NCI-H2196 treated with DMSO at 0.1 percent for 48 hours (cell line): Measurements from ENCODE around the gene DOCK9.

ENCODE experiments used
- DNase-seq: peaks from one replicate; lab custom pipeline; 2025; ENCODE audit not compliant: unreplicated experiment; lab: John Stamatoyannopoulos, UW

DOCK9 gene

DNA sequence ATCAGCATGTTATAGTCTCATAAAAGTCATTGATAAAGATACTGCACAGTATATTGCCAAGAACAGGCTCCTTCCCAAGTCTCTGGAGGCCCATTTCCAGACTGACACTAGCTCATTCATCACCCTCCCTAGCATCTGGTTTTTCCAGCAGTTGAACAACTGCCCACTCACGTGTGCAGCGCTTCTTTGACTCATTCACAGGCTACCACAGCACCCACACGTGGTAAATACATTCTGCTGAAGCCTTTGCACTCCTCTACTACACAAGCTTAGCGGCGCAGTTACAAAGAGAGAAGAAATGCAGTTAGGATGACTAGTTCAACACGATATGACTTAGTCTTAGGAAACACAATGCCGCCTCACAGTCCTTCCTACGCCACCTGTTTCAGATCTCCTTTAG, 87.7 kb downstream of the DOCK9 start:
- DNase-seq = no peak

DNA sequence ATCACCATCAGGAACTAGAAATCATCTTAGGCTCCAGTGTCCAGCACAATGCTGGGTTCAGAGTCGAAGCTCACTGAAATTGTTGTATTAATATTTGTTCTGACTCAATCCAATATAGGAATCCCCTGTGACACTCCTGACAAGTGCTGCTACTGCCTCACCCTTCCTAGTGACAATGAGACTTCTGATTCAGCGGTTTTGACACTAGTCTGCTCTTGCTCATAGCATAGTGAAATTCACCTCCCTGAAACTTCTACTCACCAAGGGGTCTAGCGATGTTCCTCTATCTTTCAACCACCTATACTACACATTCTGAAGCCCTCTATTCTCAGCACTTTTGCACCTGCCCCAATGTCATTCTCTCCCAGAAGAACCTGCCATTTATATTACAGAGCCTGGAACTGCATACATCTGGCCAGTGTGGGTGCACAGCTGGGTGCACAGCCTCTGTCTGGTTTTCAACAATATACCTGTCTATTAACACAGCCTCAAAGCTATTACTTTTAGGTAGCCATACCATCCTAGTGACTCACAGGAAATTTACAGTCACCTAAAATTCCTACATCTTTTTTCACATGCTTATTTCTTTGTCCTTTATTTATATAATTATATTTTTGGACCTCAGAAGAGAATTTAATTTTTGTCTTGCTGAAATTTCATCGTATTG, 88.3 kb downstream of the DOCK9 start:
- DNase-seq = no peak

DNA sequence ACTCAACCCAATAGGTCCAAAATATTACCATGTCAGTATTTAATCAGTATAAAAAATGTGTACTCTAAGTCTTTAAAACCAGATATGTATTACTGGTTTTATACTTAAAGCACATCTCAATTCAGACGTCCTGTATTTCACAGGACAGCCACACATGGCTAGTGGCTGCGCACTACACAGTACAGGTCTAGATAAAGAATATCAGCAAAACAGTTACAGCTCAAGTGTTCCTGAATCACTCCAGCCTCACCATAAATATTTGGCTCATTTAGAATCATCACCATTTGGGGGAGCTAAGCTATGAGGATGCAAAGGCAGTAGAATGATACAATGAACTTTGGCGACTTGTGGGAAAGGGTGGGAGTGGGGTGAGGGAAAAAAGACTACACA, 89.0 kb downstream of the DOCK9 start:
- no peak for DNase-seq

DNA sequence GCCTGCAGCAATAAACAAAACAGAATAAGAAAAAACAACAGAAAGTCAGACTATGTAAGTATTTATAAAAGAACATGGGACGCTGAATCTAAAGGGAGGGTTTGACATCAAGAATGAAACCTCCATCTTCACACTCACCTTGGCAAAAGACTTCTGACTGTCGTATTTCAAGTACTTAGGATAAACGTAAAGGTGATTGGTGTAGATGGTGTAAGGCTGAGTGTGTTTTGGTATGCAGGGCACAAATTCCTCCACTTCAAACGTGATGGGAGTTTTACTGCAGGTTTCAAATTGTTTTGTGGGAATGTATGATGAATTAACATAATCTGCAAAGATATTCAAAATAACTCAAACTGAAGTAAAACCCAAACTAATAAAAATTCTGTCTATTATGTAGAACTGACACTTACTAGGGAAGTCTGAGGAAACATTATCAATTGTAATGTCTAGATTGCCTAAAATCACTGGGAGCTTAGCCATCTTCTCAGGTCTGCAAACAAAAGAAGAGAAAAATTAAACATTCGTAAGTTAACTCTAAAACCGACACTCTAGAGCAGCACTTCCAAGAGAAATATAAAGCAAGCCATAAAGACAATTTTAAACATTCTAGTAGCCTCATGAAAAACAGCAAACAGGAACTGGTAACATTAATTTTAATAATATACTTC, 89.5 kb downstream of the DOCK9 start:
- DNase-seq = no peak

DNA sequence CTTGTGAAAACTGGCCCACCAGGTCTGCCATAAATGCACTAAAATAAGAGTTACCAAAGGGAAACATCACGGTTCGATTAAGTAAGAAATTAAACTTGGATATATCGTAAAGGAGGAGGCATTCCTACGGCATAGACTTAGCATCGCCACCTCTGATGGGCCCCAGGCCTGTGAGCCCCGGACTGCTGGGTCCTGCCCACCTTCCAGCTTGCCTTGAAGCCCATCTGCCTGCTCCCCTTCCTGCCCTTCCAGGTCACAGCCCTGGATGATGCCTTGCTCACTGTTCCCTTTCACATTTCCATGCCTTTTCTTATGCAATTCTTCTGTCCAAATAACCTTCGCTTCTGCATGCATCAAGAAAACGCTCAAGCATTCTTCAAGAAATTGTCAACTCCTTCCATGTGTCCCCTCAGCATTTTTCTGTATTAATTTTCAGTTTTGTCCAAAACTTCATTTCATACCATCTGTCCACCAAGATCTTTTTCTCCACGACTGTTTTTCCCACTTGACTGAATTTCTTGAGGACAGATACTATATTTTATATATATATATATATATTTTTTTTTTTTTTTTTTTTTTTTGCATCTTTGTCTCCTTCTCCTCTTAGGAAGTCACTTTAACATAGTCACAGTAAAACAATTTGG, 91.2 kb downstream of the DOCK9 start:
- DNase-seq = no peak

DNA sequence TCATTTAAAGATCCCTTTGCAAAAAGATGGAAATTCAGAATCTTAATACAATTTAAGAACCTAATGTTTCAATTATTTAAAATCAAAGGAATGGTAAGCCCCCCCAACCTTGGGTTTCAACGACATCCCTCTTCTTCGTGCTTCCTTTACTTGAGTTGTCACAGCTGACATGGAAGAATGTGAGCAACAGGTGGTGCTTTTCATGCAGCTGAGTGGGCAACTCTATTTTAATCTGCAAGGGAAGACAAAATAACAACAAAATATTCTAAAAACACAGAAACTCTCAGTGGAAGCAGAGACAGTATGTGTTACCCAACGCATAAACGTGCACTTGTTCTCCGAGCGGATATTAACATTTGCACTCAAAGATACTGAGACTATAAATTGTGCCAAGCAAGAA, 92.3 kb downstream of the DOCK9 start:
- DNase-seq = no peak

DNA sequence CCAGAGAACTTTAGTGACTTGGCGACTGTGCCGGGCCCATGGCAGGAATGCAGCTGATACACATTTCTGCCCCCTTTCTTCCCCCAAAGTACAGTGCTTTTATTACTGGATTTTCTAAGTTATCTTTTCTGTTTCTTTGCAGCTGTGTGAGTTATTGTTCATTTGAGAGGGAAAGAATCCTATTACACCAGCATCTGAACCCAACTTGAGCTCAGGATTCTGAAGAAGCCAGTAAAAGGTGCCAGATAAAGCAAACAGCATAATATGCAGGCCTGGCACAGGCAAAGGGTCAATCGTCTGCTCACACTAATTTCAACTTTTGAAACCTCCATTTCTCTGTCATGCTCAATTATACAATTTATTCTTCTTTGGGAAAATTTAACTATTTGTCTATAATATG, 93.9 kb downstream of the DOCK9 start:
- DNase-seq = no peak

DNA sequence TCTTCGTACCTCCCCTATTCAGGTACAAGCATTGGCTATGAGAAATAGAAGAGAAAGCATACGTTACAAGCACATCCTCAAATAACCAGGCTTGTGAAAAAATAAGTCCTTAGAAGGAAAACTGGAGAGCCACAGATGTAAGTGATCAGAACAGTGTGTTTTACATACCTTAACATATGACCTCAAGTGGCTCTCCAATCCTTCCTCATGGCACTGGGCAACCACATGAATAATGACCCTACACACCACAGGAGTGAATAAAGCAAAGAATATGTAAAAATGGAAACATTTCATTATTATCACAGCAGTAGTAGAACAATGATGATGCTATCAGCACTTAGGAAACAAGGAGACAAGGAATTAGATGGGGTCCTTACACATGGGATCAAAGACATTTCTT, 96.5 kb downstream of the DOCK9 start:
- no peak for DNase-seq

DNA sequence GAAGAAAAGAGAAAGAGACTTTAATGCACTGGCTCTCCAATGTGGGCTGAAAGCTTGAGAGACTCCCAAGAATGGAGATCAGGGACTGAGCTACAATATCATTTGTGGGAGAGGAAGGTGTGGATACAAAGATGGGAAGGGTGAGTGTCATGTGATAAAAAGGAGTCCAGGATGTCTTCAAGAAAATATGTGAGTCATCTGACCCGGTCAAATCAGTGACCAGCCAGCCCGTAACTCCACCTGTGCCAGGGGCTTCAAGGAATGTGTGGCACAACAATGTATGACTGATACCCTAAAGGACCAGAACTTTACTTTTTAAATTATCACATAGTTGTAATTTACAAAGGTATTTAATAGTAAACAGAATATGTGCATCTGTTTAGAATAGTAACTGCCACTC, 97.2 kb downstream of the DOCK9 start:
- DNase-seq = no peak

DNA sequence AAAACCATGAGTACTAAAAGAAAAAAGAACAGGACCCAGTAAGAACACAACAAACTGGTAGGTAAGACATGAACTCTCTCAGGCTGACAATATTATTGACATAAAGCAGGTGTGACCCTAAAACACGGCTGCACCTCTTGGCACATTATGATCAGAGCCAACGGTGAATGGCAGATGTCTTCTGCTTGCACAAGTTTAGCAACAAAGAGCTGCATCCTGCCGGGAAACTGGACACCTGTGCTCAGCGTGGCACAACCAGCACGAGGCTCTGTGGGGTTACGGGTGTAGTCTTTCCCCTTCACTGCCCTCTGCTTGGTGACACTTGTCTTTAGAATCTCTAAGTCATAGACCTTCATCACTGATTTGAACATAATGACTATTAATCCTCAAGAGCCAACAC, 97.9 kb downstream of the DOCK9 start:
- no peak for DNase-seq

DNA sequence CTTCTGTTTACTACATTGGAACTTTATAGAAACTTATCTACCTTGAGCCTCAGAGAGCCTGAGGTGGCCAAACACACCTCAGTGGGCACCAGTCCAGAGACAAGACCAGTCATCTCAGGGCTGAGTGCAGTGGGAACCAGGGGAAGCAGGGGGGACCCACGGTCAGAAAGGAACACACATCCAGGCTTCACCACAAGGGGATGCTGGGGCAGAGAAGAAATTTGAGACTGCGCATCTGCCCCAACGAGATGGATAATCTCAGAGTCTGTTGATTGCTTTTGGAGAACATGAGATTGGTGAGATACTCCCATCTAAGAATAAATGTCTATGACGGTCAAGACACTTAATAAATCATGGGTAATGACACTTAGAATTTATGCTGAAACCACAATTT, 98.7 kb downstream of the DOCK9 start:
- no peak for DNase-seq

DNA sequence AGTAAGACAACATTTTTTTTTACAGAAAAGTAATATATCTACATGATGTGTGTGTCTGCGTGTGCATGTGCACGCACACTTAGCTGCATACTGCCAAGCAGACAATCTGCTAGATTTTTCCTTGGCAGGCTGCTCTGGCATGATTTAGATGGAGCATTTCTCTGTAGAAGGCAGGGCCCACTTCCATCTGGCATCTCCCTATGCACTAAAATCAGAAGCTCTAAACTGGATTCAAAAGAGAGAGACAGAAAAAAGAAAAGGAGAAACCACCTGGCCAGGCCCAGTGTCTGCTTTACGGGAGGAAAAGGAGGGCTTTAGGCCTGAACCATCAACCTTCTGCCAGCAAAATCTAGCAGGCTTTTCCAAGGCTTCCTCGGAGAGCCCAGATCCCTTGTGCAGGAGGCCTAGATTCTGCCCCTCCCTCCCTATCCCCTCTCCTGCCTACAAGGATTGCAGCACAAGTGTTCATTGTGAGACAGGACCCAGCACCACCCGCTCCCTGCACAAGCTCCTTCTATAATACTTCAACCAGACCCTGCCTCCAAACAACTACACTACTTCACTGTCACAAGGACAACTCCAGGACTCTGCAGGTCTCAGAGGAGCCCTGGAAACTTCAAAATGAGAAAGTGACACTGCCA, 99.3 kb downstream of the DOCK9 start:
- no peak for DNase-seq

DNA sequence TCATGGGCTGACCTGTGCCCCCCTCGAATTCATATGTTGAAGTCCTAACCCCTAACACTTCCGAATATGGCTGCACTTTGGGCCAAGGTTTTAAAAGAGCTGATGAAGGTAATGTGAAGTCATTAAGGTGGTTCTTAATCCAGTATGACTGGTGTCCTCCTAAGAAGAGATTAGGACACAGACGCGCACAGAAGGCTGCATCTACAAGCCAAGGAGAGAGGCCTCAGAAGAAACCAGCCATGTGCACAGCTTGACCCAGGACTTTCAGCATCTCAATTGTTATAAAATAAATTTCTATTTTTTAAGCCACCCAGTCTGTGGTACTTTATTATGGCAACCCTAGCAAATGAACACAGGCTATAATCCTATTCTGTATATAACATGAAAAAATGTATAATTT, 99.9 kb downstream of the DOCK9 start:
- no peak for DNase-seq

DNA sequence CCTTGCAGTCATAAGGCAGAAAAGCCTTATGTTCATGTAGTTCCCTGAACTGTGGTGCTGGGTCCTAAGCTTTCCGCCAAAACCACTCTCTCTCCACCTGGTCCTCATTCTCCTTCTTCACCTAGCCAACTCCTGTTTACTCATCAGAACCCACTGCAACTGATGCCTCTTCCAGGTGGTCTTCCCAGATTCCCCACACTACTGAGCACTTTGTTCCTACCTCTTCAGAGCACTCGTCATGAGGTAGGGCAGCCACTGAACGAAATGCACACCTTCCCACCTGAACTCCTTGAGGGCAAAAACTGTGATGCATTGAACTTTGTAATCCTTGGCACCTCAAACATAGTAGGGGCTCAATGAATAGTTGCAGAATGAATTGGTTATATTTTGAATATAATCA, 100.4 kb downstream of the DOCK9 start:
- no peak for DNase-seq

DNA sequence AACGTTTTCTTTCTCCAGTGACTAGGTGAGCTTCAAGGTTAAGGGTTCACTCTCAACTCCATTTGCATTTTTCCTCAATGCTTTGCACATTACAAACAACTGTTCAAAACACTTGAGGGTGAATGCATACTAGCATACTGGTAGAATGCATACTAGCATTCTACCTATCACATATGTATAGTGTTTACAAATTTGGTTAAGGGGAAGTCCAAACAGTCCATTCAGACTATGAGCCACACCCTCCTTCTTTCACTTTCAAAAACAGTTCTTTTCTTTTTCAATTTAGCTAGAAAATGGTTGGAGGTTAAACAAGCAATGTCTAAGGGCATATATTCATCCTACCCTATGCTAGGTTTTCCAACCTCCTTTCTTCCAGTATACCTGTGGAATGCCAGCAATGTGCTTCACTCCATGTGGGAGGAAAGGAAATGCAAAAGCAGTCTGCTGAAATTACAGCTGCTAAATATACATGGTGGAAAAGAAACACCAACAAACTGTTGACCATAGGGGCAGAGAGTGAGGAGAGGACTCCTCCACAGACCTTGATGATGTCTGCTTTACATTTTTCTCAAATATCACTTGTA, 102.6 kb downstream of the DOCK9 start:
- no peak for DNase-seq

DNA sequence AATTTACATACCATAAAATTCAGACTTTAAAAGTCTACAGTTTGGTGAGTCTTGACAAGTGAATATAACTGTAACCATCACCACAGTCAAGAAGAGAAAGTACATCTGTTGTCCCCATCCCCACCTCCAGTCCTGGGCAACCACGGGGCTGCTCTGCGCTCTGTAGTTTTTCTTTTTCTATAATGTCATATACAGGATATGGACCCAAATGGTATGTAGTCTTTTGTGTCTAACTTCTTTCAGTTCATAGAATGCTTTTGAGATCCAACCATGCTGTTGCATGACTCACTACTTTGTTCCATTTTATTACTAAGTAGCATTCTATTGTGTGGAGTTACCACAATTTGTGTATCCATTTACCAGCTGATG, 103.9 kb downstream of the DOCK9 start:
- DNase-seq = no peak

DNA sequence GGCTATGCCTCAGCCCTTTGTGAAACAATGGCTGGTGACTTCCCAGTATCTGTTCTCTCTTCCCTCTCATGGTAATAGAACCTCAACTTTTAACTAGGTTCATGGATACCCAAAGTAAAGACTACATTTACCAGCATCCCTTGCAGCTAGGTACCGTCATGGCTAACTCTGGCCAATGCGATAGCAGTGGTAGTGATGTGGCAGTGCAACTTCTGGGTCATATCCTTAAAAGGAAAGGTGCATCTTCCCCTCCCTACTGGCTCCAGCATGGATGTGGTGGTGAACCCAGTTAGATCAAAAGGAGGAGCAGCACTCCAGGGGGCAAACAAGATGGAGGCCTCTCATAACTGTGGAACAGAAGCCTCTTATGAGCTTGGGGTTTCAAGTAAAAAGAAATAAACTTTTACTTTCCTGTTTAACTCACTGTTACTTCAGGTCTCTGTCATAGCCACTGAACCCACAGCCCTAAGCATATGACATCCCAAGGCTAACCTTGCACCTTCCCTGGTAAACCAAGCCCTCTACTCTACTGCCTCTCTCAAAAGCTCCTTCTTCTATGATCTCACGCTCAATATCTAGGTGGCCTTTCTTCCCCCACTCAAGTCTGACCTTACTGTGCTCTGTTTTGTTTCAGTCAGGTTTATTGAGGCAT, 104.4 kb downstream of the DOCK9 start:
- no peak for DNase-seq

DNA sequence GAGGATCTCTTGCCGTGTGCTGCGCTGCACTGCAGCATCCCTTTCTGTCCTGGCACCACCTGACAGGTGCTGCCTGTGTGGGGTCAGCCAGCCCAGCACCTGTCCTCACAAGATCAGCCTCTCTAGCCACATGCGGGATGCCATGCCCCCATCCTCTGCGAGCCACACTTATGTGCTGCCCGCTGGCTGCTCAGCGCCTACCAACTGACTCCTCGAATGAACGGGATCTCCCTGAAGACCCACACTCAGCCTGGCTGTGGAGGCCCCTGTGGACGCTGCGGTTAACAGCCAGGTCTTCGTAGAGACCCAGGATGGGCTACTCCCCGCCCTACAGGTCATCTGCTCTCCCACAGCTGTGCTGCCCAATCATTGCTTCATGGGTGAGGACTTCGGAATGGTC, 106.1 kb downstream of the DOCK9 start:
- DNase-seq = no peak

DNA sequence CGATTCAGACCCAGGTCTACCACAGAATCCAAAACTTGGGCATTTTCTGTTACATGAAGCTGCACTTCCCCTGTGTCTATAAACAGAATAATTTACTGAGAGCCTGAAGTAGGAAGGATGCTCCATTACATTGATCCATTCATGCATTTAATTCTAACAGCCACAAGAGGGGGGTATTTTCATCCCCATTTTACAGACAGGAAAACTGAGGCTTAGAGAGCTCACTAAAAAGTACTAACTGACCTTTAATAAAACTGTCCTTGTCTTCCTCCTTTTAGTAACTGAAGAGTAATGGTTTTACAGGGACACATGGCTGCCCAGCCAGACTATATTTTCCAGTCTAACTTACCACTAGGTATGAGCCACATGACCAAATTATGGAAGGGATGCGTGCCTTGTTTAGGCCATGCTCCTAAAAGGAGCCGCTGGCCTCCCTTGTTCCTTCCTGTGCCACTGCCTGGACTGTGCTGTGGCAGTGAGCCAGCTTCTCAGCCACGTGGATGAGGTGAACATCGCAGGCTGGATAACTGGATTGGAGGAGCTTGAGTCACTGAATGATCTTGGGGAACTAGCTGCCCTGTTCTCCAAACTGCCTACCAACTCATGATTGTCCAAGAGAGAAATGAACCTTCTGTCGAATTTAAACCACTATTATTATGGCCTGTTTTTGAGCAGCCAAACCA, 108.3 kb downstream of the DOCK9 start:
- DNase-seq = no peak

DNA sequence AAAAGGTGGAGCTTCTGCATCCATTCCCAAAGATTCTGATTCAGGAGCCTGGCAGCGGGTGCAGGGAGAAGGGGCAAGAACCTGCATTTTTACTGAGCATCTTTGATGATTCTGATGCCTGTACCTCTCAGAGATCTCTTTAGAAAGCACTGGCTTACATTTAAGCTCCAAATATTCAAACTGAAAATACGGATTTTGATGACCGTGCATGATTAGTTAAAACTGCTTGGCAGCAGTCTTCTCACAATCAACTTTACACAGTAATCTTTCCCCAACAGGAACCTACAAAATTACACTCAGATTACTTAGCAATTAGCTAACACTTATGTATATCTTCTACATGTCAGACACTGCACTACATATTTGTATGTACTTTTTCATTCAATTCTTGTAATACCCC, 108.9 kb downstream of the DOCK9 start:
- DNase-seq = no peak

DNA sequence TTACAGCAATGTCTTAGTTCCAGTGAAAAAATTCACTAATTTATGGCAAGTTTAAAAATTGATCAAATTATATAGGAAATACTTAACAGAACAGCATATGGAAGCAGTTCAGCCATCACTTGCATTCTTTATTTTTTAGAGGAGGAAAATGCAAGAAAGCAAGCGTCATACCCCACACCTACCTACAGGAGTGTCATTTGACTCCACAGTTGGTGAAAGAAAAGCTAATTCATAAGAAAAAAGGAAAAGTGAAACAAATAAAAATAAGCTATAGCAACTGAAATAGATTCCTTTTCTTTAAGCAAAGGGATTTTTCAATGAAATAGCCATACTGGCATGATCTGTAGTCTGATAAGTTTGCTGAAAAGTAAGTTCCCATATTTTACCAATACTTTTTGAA, 111.0 kb downstream of the DOCK9 start:
- DNase-seq = no peak
